Mononuclear cell (primary cell): Measurements from ENCODE around the gene PDE4D. TPM values are rescaled to one million over a fixed set of nuclear protein-coding genes. Genes with fewer than 3 reads are reported as not detected.

ENCODE experiments used
- H3K27me3 ChIP-seq: 2 replicates; pipeline ENCODE4 v1.6.0; 2011; ENCODE audit warnings: low read length, control low read depth; ENCODE audit not compliant: insufficient read depth
- H3K4me1 ChIP-seq: 2 replicates; pipeline ENCODE4 v1.5.1; 2011; ENCODE audit warnings: mild to moderate bottlenecking, low read length, control low read depth; ENCODE audit not compliant: insufficient read depth
- H3K4me3 ChIP-seq: 2 replicates; pipeline ENCODE4 v1.5.1; 2011; ENCODE audit warnings: mild to moderate bottlenecking, low read length, moderate library complexity
- H3K9me3 ChIP-seq: 2 replicates; pipeline ENCODE4 v1.5.1; 2011; ENCODE audit warnings: low read depth, mild to moderate bottlenecking, control low read depth, low read length
- total RNA-seq: library from RNA; depleted of rRNA; stranded (reverse); fragments of >200 nt; gene quantifications from one replicate; pipeline ENCODE4 v1.2.3, GENCODE V29; 2012

Gene PDE4D
- 171 TPM for total RNA-seq

DNA sequence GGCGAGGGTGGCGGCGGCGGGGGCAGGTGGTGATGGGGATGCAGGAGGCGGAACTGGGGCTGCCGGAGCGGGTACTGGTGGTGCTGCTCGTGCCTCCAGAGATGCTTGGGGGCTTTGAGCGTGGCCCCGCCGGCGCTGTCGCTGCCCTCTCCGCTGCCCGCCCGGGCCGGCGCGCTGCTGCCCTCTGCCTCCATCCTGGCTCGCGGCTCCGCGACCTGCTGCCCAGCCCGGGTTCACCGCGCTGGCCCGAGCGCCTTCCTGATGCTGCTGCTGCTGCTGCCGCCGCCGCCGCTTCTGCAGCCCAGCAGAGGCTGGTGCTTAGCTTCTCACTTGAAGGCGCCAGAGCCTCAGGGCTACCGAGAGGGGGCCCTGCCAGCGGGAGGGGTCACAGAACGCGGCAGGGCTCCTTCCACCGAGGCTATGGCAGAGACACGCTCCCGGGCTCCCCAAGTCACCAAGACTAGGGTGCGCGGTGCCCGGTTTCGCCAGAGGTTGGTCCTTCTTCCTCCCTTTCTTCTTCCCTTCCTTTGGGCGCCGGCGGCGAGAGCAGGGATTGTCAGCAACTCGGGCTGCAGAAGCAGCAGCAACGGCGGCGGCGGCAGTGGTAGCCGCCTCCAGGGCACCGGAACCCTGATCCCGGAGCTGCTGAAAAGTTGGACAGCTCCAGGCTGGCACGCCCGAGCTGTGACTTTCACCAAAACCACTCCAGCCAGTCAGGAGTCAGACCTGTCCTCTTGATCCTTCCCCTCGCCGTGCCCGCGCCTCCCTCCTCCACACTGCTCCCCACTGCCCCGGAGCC lies at the start of gene PDE4D:
PDE4D (minus strand) TSS at position 298 of the 799 bp plus-strand sequence.
- peaks cover 43% of the 10 kb centered on the region for H3K27me3 ChIP-seq
- no peak within 1 kb of the TSS for H3K4me3 ChIP-seq
- H3K4me1 ChIP-seq, result peaks cover 4% of the 10 kb centered on the region
- no peaks in the 10 kb centered on the region for H3K9me3 ChIP-seq

DNA sequence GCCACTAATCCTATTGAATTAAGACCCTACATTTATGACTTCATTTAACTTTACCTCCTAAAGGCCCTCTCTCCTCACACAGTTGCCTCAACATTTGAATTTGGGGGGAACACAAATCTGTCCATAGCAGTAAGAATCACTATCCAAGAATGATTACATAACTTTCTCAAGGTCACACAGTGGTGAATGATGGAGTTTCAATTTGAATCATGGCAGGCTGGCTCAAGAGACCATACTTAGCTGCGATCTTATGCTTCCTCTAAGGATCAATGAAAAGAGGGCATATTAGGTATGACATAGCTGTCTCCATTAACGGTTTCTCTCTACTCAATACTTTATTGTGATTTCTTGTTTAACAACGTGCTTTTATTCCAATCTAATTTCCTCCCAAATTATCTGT lies 44.1 kb upstream of the PDE4D start:
- no peaks in the 10 kb centered on the region for H3K4me1 ChIP-seq
- H3K27me3 ChIP-seq, result no peaks in the 10 kb centered on the region
- H3K4me3 ChIP-seq, result no peak overlapping the region
- no peaks in the 10 kb centered on the region for H3K9me3 ChIP-seq

DNA sequence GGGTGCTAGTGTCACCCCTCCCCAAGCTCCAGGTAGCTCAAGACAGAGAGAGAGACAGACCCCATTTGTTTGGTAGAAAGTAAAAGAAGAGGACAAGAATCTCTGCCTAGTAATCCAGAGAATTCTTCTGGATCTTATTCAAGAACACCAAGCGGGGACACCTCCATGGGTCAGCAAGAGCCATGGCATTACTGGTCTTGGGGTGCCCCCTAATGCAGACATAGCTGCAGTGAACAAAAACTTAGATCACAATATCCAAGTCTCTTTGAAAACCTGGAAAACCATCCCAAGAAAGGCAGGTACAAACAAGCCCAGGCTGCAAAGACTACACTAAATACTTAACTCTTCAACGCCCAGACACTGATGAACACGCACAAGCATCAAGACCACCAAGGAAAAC lies 29.9 kb upstream of the PDE4D start:
- no peaks in the 10 kb centered on the region for H3K9me3 ChIP-seq
- H3K4me3 ChIP-seq, result no peak overlapping the region
- no peaks in the 10 kb centered on the region for H3K4me1 ChIP-seq
- H3K27me3 ChIP-seq, result no peaks in the 10 kb centered on the region

DNA sequence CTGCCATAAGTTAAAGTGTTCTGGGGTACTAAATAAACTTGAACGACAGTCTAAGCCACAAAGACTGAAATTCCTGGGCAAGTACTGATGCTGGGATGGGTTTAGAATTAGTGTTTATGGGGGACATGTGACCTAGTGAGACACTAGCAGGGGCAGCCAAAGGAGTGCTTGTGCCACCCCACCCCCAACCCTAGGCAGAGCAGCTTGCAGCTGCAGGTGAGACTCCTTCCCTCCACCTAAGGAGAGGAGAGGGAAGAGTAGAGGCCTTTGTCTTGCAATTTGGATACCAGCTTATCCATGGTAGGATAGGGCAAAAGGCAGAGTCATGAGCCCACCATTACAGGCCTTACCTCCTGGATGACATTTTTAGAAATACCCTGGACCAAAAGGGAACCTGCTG lies 28.7 kb upstream of the PDE4D start:
- H3K4me3 ChIP-seq, result no peak overlapping the region
- H3K27me3 ChIP-seq, result no peaks in the 10 kb centered on the region
- H3K4me1 ChIP-seq, result no peaks in the 10 kb centered on the region

DNA sequence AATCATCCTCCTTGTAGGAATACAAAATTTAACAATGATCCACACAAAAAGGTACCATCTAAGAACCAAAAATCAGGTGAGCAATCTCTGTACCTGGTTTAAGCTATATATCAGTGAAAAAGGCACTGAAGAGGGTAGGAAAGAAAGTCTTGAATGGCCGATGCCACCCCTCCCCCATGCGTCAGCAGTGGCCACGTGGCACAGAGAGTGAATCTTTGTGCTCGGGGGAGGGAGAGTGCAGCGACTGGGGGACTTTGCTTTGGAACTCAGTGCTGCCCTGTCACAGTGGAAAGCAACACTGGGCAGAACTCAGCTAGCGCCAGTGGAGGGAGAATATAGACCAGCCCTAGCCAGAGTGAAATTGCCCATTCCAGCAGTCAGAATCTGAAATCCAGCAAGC lies 28.3 kb upstream of the PDE4D start:
- Histone ChIP-seq H3K4me3 (no peak overlapping the region), H3K27me3 (no peaks in the 10 kb centered on the region), H3K9me3 (no peaks in the 10 kb centered on the region), H3K4me1 (no peaks in the 10 kb centered on the region)

More for the DNA sequence above, 28.7 kb upstream of the PDE4D start:
- H3K9me3 ChIP-seq, result no peaks in the 10 kb centered on the region

DNA sequence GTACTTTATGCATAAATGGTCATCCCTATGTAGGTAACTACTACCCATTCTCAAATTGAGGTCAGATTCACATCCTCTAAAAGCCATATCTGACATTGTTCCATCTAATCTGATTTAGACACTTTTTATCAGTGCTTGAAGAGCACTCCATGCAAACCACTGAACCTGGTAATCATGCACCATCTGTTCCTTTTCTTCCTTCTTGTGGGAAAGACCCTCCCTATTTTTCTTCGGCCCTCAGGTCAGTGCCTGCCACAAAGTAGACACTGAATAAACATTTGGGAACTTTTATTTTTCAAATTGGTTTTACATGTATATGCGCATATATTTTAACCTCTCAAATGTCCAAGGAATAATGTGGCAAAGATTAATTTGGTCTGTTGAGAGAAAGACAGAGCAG lies 26.0 kb upstream of the PDE4D start:
- no peaks in the 10 kb centered on the region for H3K4me1 ChIP-seq
- H3K9me3 ChIP-seq, result no peaks in the 10 kb centered on the region
- no peaks in the 10 kb centered on the region for H3K27me3 ChIP-seq
- H3K4me3 ChIP-seq, result no peak overlapping the region

DNA sequence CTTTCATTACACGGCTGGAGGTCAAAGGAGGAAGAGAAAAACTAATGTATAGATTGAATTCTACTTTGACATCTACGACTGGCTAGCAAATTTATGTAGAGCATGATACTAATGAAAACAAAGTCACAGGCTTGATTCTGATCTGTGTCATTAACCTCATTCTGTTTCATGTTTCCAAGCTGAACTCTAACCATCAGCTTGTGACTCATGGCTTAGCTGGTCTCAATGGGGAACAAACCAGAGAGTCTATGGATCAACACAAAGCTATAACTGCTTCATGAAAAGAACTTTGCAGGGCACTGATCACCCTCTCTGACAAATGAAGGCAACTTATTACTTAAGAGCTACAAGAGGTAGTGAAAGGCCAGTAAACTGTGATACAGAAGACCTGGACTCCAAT lies 23.6 kb upstream of the PDE4D start:
- no peak overlapping the region for H3K4me3 ChIP-seq
- no peaks in the 10 kb centered on the region for H3K9me3 ChIP-seq
- H3K27me3 ChIP-seq, result no peaks in the 10 kb centered on the region
- no peaks in the 10 kb centered on the region for H3K4me1 ChIP-seq

DNA sequence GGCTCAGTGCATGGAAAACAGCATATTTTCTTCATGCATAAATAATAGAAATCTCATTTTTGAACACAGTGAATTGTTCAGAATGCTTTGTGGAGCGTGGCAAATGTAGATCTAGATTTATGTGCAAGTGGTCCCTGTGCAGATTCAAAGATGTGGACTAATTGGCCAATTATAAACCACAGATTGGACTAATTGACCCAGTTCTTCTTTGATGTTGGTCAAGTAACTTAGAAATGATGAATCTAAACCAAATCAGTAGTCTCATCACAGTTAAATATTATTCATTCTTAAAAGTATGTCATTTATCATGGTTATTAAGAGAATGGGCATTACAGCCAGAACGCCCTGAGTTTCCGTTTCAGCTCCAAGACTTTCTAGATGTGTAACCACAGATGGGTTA lies 11.7 kb upstream of the PDE4D start:
- Histone ChIP-seq H3K27me3 (no peaks in the 10 kb centered on the region), H3K9me3 (no peaks in the 10 kb centered on the region), H3K4me3 (no peak overlapping the region), H3K4me1 (no peaks in the 10 kb centered on the region)

DNA sequence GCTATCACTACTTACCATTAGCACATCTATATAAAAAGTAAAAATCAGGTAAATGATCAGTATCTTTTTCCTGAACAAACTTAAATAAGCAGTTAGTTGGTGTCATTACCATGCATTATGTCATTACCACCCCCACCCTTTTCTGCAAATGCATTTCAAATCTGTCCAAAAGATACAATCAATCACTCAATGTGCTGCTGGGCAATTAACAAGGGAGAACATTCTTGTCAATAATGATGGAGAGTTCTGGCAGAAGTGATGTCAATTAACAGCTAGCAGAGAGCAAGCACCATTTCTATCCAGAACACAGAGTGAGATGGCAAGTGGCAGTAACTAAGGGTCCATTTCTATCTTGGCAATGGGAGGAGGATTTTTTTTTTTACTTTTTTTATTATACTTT lies 3.5 kb upstream of the PDE4D start:
- no peak overlapping the region for H3K4me3 ChIP-seq
- no peaks in the 10 kb centered on the region for H3K9me3 ChIP-seq
- H3K4me1 ChIP-seq, result peaks cover 4% of the 10 kb centered on the region
- peaks cover 36% of the 10 kb centered on the region for H3K27me3 ChIP-seq

DNA sequence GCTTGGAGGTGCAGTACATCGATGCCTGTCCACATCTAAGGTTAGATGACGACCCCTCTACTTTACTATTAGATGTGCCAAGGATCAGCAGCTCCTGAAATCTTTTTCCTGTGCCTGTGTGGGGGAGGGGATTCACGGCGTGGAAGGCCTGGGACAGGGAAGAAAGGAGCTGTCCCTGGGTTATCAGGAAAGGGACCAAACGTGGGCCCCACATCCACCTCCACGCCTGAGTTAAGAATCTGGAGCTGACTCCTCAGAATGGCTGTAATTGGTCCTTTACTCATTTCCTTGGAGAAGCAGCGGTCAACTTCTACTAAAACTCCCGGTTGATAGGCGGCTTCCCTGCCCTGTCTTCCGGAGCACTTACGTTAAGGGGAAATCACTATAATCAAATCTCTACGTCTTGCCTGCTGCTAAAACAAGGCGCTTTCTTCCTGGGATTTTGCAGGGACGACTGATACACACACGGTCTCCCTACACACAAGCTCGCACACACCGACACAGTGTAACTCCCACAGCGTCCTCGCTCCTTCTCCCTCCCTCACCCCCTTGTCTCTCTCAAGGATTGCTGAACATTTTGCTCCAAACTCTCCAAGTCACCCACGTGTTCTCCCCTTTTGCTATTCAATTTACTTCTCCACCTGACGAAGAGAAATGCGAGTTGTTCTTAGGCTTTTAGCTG lies 1.4 kb downstream of the PDE4D start:
- Histone ChIP-seq H3K27me3 (peaks cover 43% of the 10 kb centered on the region), H3K4me3 (no peak overlapping the region), H3K4me1 (peaks cover 4% of the 10 kb centered on the region), H3K9me3 (no peaks in the 10 kb centered on the region)

DNA sequence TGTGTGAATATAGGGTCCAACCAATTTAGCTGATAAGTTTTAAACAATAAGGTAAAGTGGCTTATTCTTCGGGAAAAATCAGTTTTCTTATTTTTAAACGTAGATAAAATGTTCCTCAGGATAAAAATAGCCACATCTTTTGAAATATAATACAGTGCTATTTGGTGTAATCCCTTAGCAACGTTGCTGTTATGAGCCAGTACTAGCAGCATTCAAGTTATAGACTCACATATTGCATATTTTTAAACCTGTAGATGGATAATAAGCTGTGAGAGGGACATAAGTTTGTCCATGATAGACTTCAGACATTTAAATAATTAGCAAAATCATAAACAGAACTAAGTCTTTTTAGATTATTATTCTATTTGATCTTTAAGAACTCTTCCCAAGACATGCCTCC lies 6.3 kb downstream of the PDE4D start:
- no peaks in the 10 kb centered on the region for H3K9me3 ChIP-seq
- no peaks in the 10 kb centered on the region for H3K4me1 ChIP-seq
- no peak overlapping the region for H3K4me3 ChIP-seq
- H3K27me3 ChIP-seq, result peaks cover 10% of the 10 kb centered on the region

DNA sequence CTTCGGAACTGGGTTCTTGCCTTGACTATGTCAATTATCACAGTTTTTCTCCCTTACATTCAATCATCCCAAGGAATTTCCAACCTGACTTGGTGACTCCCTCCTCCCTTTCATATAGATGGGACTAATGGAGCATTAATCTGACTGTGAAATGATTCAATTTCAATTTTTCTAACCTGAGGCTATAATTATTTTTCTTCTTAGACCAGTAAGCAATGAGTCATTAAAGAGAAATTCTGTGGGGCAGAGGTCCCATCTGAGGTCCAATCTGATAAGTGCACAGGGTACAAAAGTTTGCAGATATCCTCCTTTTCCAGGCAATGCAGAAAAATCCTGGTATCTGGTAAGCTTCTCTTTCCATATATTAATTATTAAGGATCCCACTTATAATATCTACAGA lies 18.9 kb downstream of the PDE4D start:
- Histone ChIP-seq H3K4me1 (no peaks in the 10 kb centered on the region), H3K4me3 (no peak overlapping the region), H3K27me3 (no peaks in the 10 kb centered on the region), H3K9me3 (no peaks in the 10 kb centered on the region)

DNA sequence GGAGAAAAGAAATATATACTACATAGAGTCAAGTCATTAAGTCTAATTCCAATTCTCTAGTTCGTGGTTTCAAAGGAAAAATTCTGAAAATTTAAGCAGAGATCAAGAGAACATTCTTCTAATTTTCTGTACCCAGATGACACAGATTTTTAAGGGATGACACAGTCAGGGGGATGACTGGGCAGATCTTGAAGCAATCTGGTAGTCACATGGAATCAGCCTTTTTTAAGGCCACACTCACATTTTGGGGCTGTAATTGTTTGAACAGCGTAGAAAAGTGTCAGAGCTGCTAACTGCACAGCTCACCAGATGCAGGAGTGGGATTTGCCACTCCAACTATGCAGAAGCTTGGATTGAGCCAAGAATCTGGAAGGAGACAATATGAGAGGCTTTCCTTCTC lies 20.4 kb downstream of the PDE4D start:
- Histone ChIP-seq H3K4me3 (no peak overlapping the region), H3K9me3 (no peaks in the 10 kb centered on the region), H3K27me3 (no peaks in the 10 kb centered on the region), H3K4me1 (no peaks in the 10 kb centered on the region)

DNA sequence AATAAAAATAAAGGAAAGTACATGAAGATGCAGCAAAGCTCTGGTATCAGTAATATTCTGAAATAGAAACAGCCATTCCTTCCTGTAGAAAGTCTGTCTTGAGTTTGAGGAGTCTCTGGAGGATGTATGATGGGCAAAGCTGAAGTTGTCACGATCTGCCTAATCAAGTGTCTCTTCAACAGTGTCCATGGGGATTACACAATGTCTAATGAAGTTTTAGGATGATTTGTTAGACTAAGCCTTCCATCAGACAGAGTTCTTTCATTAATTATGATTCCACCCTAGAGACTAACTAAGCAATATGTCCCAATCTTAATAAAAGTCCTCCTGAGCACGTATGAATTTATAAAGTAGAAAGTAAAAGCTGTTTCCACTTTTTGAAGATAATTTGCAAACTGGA lies 26.9 kb downstream of the PDE4D start:
- no peaks in the 10 kb centered on the region for H3K27me3 ChIP-seq
- no peaks in the 10 kb centered on the region for H3K4me1 ChIP-seq
- no peak overlapping the region for H3K4me3 ChIP-seq
- no peaks in the 10 kb centered on the region for H3K9me3 ChIP-seq

DNA sequence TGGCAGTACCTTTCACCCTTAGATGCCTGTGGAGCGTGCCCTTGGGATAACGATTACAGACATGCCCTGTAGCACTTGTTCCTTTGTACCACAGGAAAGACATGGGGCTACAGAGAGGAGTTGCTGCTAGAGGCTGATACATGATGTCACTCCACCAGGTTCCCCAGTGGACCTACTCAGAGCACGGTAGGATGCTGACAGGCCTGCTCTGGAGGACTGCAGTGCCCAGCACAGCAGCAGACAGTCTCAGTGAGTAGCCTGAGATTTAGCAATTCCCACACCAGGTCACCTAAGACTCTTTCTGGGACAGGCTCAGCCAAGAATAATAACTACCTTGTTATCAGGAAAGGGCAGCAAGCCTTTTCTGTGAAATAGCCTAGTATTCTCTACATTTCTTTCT lies 28.8 kb downstream of the PDE4D start:
- Histone ChIP-seq H3K4me1 (no peaks in the 10 kb centered on the region), H3K27me3 (no peaks in the 10 kb centered on the region), H3K4me3 (no peak overlapping the region), H3K9me3 (no peaks in the 10 kb centered on the region)

DNA sequence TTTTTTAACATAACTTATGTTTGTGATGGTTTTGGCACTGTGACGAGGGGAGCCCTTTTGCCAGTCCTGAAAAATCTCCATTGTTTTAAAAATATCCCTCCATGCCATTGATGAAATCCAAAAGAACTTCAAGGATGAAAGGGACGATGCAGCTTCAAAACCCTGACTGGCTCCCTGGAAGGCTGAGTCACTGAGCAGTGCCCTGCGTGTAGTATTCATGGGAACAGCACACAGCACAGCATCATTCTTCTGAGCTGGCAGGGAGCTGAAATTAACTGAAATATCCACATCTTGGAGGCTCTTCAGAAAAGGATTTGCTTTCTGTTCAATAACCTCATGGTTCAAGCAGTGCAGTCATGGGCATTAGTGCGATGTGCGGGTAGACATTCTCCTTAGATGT lies 29.7 kb downstream of the PDE4D start:
- Histone ChIP-seq H3K4me1 (no peaks in the 10 kb centered on the region), H3K9me3 (no peaks in the 10 kb centered on the region), H3K4me3 (no peak overlapping the region), H3K27me3 (no peaks in the 10 kb centered on the region)
